MCF 10A (cell line): ENCODE data around the gene CTPS2. TPM values are rescaled to one million over a fixed set of nuclear protein-coding genes. Genes with fewer than 3 reads are reported as not detected.

Experiments used
- BruUV-seq: library from RNA; stranded (reverse); fragments of 400-500 nt; replicated peaks from 2 replicates; lab custom pipeline; 2021; lab: Mats Ljungman, UMichigan
- CTCF ChIA-PET: fragments of 300-600 bp; sonication (Branson Sonifier 250); formaldehyde crosslinking; extraction: SDS; loops from one replicate; lab custom pipeline; 2021; ENCODE audit warnings: antibody characterized with exemption, inconsistent platforms; lab: Yijun Ruan, JAX
- POLR2A ChIA-PET: fragments of 300-600, 350-650 bp; sonication (Branson Sonifier 250); formaldehyde crosslinking; extraction: SDS; loops from one replicate; lab custom pipeline; 2020; ENCODE audit warnings: antibody characterized with exemption, inconsistent platforms; lab: Yijun Ruan, JAX
- DNase-seq: peaks from one replicate; pipeline ENCODE4 v3.0.0-alpha.2; 2018; ENCODE audit not compliant: unreplicated experiment
- H3K27ac Mint-ChIP-seq: one replicate; pipeline ENCODE4 v1.8.0; 2022; ENCODE audit warnings: mild to moderate bottlenecking, low read depth, mixed read lengths; ENCODE audit not compliant: unreplicated experiment
- H3K27me3 Mint-ChIP-seq: one replicate; pipeline ENCODE4 v1.8.0; 2022; ENCODE audit warnings: mixed read lengths; ENCODE audit not compliant: insufficient read depth, unreplicated experiment
- H3K36me3 Mint-ChIP-seq: one replicate; pipeline ENCODE4 v1.8.0; 2022; ENCODE audit warnings: mild to moderate bottlenecking, moderate library complexity, mixed read lengths; ENCODE audit not compliant: insufficient read depth, unreplicated experiment
- H3K4me1 Mint-ChIP-seq: one replicate; pipeline ENCODE4 v1.8.0; 2022; ENCODE audit warnings: mixed read lengths; ENCODE audit not compliant: insufficient read depth, unreplicated experiment
- H3K4me3 Mint-ChIP-seq: one replicate; pipeline ENCODE4 v1.8.0; 2022; ENCODE audit warnings: mild to moderate bottlenecking, moderate library complexity, mixed read lengths; ENCODE audit not compliant: unreplicated experiment
- H3K9me3 Mint-ChIP-seq: one replicate; pipeline ENCODE4 v1.8.0; 2022; ENCODE audit warnings: mixed read lengths; ENCODE audit not compliant: unreplicated experiment
- CTCF ChIP-seq: fragments of 200-600 bp; IDR thresholded peaks from one replicate; pipeline ENCODE4 v1.8.0; 2022; ENCODE audit warnings: antibody characterized with exemption, mild to moderate bottlenecking; ENCODE audit not compliant: unreplicated experiment
- intact Hi-C: fragments of 100-400 bp; cut with micrococcal nuclease; formaldehyde crosslinking; loops from 2 replicates; pipeline ENCODE4 v1.14.1; 2022
- total RNA-seq: library from RNA; stranded (reverse); gene quantifications from 2 replicates; pipeline ENCODE4 v1.2.3, GENCODE V29; 2022

The CTPS2 gene
- total RNA-seq, 1 experiment from 2014 or later: 5.3 TPM

GRCh38 chrX:16743604-16744325 is 31.3 kb upstream of the CTPS2 start:
- H3K4me1 Mint-ChIP-seq: no peaks in the 10 kb centered on the region
- H3K27me3 Mint-ChIP-seq: no peaks in the 10 kb centered on the region
- CTCF ChIA-PET: interaction anchor here (0.6 to 0.7 kb wide), 2 partner anchors 13 to 457 kb away, joined by 3 read pairs; no protein-coding TSS in a partner anchor
- H3K4me3 Mint-ChIP-seq: no peak overlapping the region
- DNase-seq: peak; percentile 27
- no peak overlapping the region for H3K27ac Mint-ChIP-seq
- TF ChIP-seq CTCF: no peak
- POLR2A ChIA-PET: no interaction called here
- BruUV-seq: no TSS peak
- intact Hi-C loops: no loop called here
- peaks cover 72% of the 10 kb centered on the region for H3K36me3 Mint-ChIP-seq
- no peaks in the 10 kb centered on the region for H3K9me3 Mint-ChIP-seq

- H3K9me3 Mint-ChIP-seq: no peaks in the 10 kb centered on the region
- ChIA-PET POLR2A (interaction anchor here (1.1 kb wide), 1 partner anchor 20 kb away, joined by 7 read pairs; the partner anchor contains the start of gene SYAP1), CTCF (no interaction called here)
- intact Hi-C loops: no loop called here
- no peaks in the 10 kb centered on the region for H3K4me1 Mint-ChIP-seq
- H3K4me3 Mint-ChIP-seq: no peak overlapping the region
- no TSS peak for BruUV-seq
- TF ChIP-seq CTCF: no peak
- H3K27me3 Mint-ChIP-seq: no peaks in the 10 kb centered on the region
- no peak overlapping the region for H3K27ac Mint-ChIP-seq
- no peak for DNase-seq
- H3K36me3 Mint-ChIP-seq: peaks cover 71% of the 10 kb centered on the region
These were observed 27.1 kb upstream of the CTPS2 start for GRCh38 chrX:16739574-16739973.

GRCh38 chrX:16737024-16737423 is 24.6 kb upstream of the CTPS2 start:
- no peak for TF ChIP-seq CTCF
- no peak for DNase-seq
- Mint-ChIP-seq H3K27me3 (no peaks in the 10 kb centered on the region), H3K36me3 (peaks cover 48% of the 10 kb centered on the region), H3K9me3 (no peaks in the 10 kb centered on the region), H3K4me1 (no peaks in the 10 kb centered on the region), H3K27ac (no peak overlapping the region), H3K4me3 (no peak overlapping the region)
- intact Hi-C loops: no loop called here
- ChIA-PET POLR2A (interaction anchor here (1.3 kb wide), 1 partner anchor 17 kb away, joined by 3 read pairs; the partner anchor contains the start of gene SYAP1), CTCF (interaction anchor here (0.7 kb wide), 1 partner anchor 1075 kb away, joined by 3 read pairs; no protein-coding TSS in a partner anchor)
- no TSS peak for BruUV-seq

- TF ChIP-seq CTCF: no peak
- Mint-ChIP-seq H3K9me3 (no peaks in the 10 kb centered on the region), H3K4me1 (no peaks in the 10 kb centered on the region), H3K4me3 (no peak overlapping the region), H3K36me3 (peaks cover 28% of the 10 kb centered on the region), H3K27me3 (no peaks in the 10 kb centered on the region), H3K27ac (no peak overlapping the region)
- intact Hi-C loops: no loop called here
- BruUV-seq: no TSS peak
- POLR2A ChIA-PET: interaction anchor here (1.3 kb wide), 1 partner anchor 13 kb away, joined by 7 read pairs; the partner anchor contains the start of gene SYAP1
- DNase-seq: no peak
- CTCF ChIA-PET: interaction anchor here (0.7 to 1.6 kb wide), 3 partner anchors 11 to 877 kb away, joined by 4 to 5 read pairs (median 4); partner anchors contain the start of gene SYAP1
These were observed 20.5 kb upstream of the CTPS2 start for GRCh38 chrX:16733013-16733412.
